C4-2B (cell line): ENCODE results near the gene FCN2.

ENCODE experiments used
- H3K27ac ChIP-seq: fragments of 450-650 bp; 2 replicates; pipeline ENCODE4 v1.5.1; 2017
- ZFX ChIP-seq: fragments of 450-650 bp; IDR thresholded peaks from 2 replicates; pipeline ENCODE4 v1.6.1; 2017
- TF ChIP-seq, protein P1 (sequence below): fragments of 450-650 bp; conservative IDR thresholded peaks from 2 replicates; pipeline ENCODE4 v1.5.1; 2017; ENCODE audit warnings: mild to moderate bottlenecking

The FCN2 gene

GRCh38 chr9:134841180-134841904 lies 39.3 kb upstream of the FCN2 start:
- no peak overlapping the region for H3K27ac ChIP-seq
- TF ChIP-seq, protein P1, sequence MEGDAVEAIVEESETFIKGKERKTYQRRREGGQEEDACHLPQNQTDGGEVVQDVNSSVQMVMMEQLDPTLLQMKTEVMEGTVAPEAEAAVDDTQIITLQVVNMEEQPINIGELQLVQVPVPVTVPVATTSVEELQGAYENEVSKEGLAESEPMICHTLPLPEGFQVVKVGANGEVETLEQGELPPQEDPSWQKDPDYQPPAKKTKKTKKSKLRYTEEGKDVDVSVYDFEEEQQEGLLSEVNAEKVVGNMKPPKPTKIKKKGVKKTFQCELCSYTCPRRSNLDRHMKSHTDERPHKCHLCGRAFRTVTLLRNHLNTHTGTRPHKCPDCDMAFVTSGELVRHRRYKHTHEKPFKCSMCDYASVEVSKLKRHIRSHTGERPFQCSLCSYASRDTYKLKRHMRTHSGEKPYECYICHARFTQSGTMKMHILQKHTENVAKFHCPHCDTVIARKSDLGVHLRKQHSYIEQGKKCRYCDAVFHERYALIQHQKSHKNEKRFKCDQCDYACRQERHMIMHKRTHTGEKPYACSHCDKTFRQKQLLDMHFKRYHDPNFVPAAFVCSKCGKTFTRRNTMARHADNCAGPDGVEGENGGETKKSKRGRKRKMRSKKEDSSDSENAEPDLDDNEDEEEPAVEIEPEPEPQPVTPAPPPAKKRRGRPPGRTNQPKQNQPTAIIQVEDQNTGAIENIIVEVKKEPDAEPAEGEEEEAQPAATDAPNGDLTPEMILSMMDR = no peak
- no peak for TF ChIP-seq ZFX

DNA sequence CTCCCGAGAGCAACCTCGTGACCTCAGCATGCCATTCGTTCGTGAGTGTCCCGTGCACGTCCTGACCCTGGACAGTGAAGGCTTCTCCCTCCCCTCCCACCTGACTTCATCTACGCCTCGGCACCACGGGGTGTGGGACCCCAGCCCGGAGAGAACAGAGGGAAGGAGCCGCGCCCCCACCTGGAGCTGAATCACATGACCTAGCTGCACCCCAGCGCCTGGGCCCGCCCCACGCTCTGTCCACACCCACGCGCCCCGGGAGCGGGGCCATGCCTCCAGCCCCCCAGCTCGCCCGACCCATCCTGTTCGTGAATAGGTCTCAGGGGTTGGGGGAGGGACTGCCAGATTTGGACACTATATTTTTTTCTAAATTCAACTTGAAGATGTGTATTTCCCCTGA lies 38.3 kb upstream of the FCN2 start:
- no peak overlapping the region for H3K27ac ChIP-seq
- TF ChIP-seq ZFX = no peak
- TF ChIP-seq, protein P1 = no peak

GRCh38 chr9:134843740-134844139 lies 36.9 kb upstream of the FCN2 start:
- H3K27ac ChIP-seq = no peak overlapping the region
- TF ChIP-seq, protein P1 = no peak
- no peak for TF ChIP-seq ZFX

DNA sequence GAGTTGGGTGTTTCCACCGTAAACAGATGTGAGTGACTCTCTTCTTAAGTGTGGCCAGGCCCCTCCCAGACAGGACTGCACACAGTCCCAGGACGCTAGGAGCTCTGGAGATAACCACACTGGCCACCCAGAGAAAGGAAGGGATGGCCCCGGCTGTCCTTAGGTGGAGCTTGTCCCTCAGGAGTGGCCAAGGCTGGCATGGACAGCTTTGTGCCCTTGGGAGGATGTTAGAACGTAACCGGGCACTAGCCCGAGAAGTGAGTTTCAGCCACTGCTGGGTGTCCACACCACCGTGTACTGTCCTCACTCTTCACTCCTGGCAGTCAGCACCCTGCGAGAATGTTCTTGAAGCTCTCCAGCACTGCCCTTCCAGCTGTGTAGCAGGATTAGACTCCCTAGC lies 35.8 kb upstream of the FCN2 start:
- TF ChIP-seq, protein P1 = no peak
- no peak for TF ChIP-seq ZFX
- H3K27ac ChIP-seq = no peak overlapping the region

DNA sequence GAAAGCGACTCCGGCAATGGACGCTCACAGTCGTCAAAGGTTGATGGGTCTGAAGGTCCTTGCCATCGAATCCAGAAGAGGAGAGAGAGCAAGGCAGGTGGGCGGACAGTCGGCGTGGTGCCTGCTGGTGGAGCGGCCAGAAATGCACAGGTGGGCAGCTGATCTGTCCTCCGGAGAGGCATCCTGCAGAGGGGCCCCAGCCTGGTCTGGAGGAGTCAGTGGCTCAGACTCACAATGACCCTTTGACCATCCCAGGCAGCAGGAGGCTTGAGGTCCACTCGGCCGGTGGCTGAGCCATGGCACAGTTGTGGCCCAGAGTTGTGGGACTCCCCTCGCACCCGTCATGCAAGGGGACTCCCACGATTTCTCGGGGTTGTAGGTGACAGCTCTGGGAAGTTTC lies 34.4 kb upstream of the FCN2 start:
- TF ChIP-seq ZFX = no peak
- H3K27ac ChIP-seq = no peak overlapping the region

DNA sequence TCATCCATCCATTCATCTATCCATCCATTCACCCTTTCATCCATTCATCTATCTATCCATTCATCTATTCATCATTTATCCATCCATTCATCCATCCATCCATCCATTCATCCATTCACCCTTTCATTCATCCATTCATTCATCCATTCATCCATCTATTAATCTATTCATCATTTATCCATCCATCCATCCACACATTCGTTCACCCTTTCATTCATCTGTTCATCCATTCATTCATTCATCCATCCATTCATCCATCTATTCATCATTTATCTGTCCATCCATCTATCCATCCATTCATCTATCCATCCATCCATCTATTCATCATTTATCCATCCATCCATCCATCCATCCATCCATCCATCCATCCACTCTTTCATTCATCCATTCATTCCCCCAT lies 33.9 kb upstream of the FCN2 start:
- TF ChIP-seq, protein P1 = no peak
- TF ChIP-seq ZFX = no peak
- H3K27ac ChIP-seq = no peak overlapping the region

DNA sequence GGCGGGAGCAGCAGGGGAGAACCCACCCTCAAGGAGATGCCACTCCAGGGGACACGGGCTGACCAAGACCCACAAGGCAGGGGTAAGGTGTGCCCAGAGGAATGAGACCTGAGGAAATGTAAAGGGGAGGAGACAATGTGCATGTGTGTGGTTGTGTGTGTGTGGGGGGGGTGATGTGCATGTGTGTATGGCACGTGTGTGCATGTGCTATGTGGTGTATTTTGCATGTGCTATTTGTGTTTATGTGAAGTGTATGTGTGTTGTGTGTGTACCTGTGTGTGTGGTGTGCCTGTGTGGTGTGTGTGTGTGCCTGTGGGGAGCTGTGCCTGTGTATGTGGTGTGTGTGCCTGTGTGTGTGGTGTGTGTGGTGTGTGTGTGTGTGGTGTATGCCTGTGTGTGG lies 33.5 kb upstream of the FCN2 start:
- TF ChIP-seq, protein P1 = no peak
- H3K27ac ChIP-seq = no peak overlapping the region

GRCh38 chr9:134847752-134848432 lies 32.7 kb upstream of the FCN2 start:
- TF ChIP-seq ZFX = no peak
- TF ChIP-seq, protein P1 = no peak

More at GRCh38 chr9:134847752-134848432, 32.7 kb upstream of the FCN2 start:
- H3K27ac ChIP-seq = no peak overlapping the region
